Breast epithelium (tissue), 3 donors: ENCODE data around the gene WDR37.

Source experiments
- POLR2A ChIP-seq: fragments of 450-650 bp; IDR thresholded peaks from one replicate; pipeline ENCODE4 v1.6.1; 2016; ENCODE audit warnings: antibody characterized with exemption, mild to moderate bottlenecking, moderate library complexity
- TF ChIP-seq, protein P1 (sequence below), 3 donors: fragments of 450-650 bp; IDR thresholded peaks; one replicate each; pipeline ENCODE4 v1.5.1; 2016 to 2017; ENCODE audit warnings: antibody characterized with exemption in 3 of 3, mild to moderate bottlenecking in 3 of 3, moderate library complexity in 3 of 3

GRCh38 chr10:1100691-1101368 lies 44.6 kb downstream of the WDR37 start:
- no peak for TF ChIP-seq POLR2A
- TF ChIP-seq, protein P1, sequence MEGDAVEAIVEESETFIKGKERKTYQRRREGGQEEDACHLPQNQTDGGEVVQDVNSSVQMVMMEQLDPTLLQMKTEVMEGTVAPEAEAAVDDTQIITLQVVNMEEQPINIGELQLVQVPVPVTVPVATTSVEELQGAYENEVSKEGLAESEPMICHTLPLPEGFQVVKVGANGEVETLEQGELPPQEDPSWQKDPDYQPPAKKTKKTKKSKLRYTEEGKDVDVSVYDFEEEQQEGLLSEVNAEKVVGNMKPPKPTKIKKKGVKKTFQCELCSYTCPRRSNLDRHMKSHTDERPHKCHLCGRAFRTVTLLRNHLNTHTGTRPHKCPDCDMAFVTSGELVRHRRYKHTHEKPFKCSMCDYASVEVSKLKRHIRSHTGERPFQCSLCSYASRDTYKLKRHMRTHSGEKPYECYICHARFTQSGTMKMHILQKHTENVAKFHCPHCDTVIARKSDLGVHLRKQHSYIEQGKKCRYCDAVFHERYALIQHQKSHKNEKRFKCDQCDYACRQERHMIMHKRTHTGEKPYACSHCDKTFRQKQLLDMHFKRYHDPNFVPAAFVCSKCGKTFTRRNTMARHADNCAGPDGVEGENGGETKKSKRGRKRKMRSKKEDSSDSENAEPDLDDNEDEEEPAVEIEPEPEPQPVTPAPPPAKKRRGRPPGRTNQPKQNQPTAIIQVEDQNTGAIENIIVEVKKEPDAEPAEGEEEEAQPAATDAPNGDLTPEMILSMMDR (IDR thresholded peaks at IDR 0.05), result no peak
